Astrocyte (in vitro differentiated cells and primary cell): Measurements from ENCODE around the gene PTPN6. TPM values are rescaled to one million over a fixed set of nuclear protein-coding genes. Genes with fewer than 3 reads are reported as not detected.
A peak's percentile ranks its signal among the peaks of the same experiment; 100 is the strongest.

Experiments used
- DNase-seq: peaks from one replicate; pipeline ENCODE4 v3.0.0-alpha.2; 2010; ENCODE audit warnings: low read depth
- FAIRE-seq: peaks from 2 replicates; lab custom pipeline; 2011; peaks lifted over from hg19 to GRCh38; lab: Jason Lieb, UNC
- H2AFZ ChIP-seq: 2 replicates; pipeline ENCODE4 v1.6.0; 2012; ENCODE audit warnings: low read depth, low read length, inconsistent platforms
- H3K27ac ChIP-seq: 2 replicates; pipeline ENCODE4 v1.5.1; 2011; ENCODE audit warnings: low read depth, low read length, inconsistent platforms
- H3K27me3 ChIP-seq: 2 replicates; pipeline ENCODE4 v1.6.0; 2011; ENCODE audit warnings: low read length, inconsistent platforms; ENCODE audit not compliant: insufficient read depth
- H3K36me3 ChIP-seq: 2 replicates; pipeline ENCODE4 v1.5.1; 2011; ENCODE audit warnings: low read length, inconsistent platforms; ENCODE audit not compliant: insufficient read depth
- H3K4me1 ChIP-seq: 2 replicates; pipeline ENCODE4 v1.5.1; 2011; ENCODE audit warnings: low read length, inconsistent platforms; ENCODE audit not compliant: insufficient read depth
- H3K4me2 ChIP-seq: 2 replicates; pipeline ENCODE4 v1.6.0; 2012; ENCODE audit warnings: low read length, inconsistent platforms
- H3K4me3 ChIP-seq: 2 replicates; pipeline ENCODE4 v1.5.1; 2011; ENCODE audit warnings: low read depth, mild to moderate bottlenecking, low read length, inconsistent platforms; ENCODE audit not compliant: insufficient read depth
- H3K79me2 ChIP-seq: 2 replicates; pipeline ENCODE4 v1.6.0; 2012; ENCODE audit warnings: mild to moderate bottlenecking, low read length, inconsistent platforms; ENCODE audit not compliant: insufficient read depth
- H3K9ac ChIP-seq: 2 replicates; pipeline ENCODE4 v1.6.0; 2012; ENCODE audit warnings: mild to moderate bottlenecking, low read length, inconsistent platforms
- H3K9me3 ChIP-seq: 2 replicates; pipeline ENCODE4 v1.5.1; 2012; ENCODE audit warnings: low read depth, mild to moderate bottlenecking, low read length, inconsistent platforms; ENCODE audit not compliant: insufficient read depth
- H4K20me1 ChIP-seq: 2 replicates; pipeline ENCODE4 v1.6.0; 2012; ENCODE audit warnings: low read length, inconsistent platforms; ENCODE audit not compliant: insufficient read depth
- H3K27ac Mint-ChIP-seq: one replicate; pipeline ENCODE4 v1.8.0; 2021; ENCODE audit warnings: mild to moderate bottlenecking, mixed read lengths; ENCODE audit not compliant: unreplicated experiment
- H3K27me3 Mint-ChIP-seq: one replicate; pipeline ENCODE4 v1.8.0; 2021; ENCODE audit warnings: low read depth, mixed read lengths; ENCODE audit not compliant: unreplicated experiment
- H3K36me3 Mint-ChIP-seq: one replicate; pipeline ENCODE4 v1.8.0; 2021; ENCODE audit warnings: low read depth, mixed read lengths; ENCODE audit not compliant: unreplicated experiment
- H3K4me1 Mint-ChIP-seq: one replicate; pipeline ENCODE4 v1.8.0; 2021; ENCODE audit warnings: low read depth, mixed read lengths; ENCODE audit not compliant: unreplicated experiment
- H3K4me3 Mint-ChIP-seq: one replicate; pipeline ENCODE4 v1.8.0; 2021; ENCODE audit warnings: mild to moderate bottlenecking, moderate library complexity, mixed read lengths; ENCODE audit not compliant: unreplicated experiment
- H3K9me3 Mint-ChIP-seq: one replicate; pipeline ENCODE4 v1.8.0; 2021; ENCODE audit warnings: mild to moderate bottlenecking, mixed read lengths; ENCODE audit not compliant: unreplicated experiment
- CTCF ChIP-seq: IDR thresholded peaks from 2 replicates; pipeline ENCODE4 v1.5.1; 2011; ENCODE audit warnings: low read depth, mild to moderate bottlenecking, inconsistent platforms, low read length, moderate library complexity; ENCODE audit not compliant: insufficient read depth
- EZH2 ChIP-seq: IDR thresholded peaks from 2 replicates; pipeline ENCODE4 v1.6.1; 2012; ENCODE audit warnings: mild to moderate bottlenecking, low read length, inconsistent platforms; ENCODE audit not compliant: insufficient read depth
- total RNA-seq: library from RNA; stranded (reverse); gene quantifications from 2 replicates; pipeline ENCODE4 v1.2.1, GENCODE V29; 2021

PTPN6 gene
- total RNA-seq, 1 donor from 2014 or later: 8.9 TPM

- Histone ChIP-seq H3K27ac (no peak overlapping the region), H3K9me3 (no peaks in the 10 kb centered on the region), H2AFZ (peak overlapping the region; percentile 56), H4K20me1 (no peaks in the 10 kb centered on the region), H3K4me2 (peak overlapping the region; percentile 42), H3K4me1 (peaks cover 19% of the 10 kb centered on the region), H3K79me2 (no peaks in the 10 kb centered on the region), H3K4me3 (no peak overlapping the region), H3K27me3 (no peaks in the 10 kb centered on the region), H3K9ac (no peak overlapping the region), H3K36me3 (no peaks in the 10 kb centered on the region)
- peaks cover 19% of the 10 kb centered on the region for H3K4me1 Mint-ChIP-seq
- peak overlapping the region; percentile 55 for H3K27ac Mint-ChIP-seq
- no peak for TF ChIP-seq CTCF
- TF ChIP-seq EZH2: no peak
- H3K27me3 Mint-ChIP-seq: peaks cover 4% of the 10 kb centered on the region
- no peak for DNase-seq
- peaks cover 2% of the 10 kb centered on the region for H3K36me3 Mint-ChIP-seq
- H3K4me3 Mint-ChIP-seq: no peak overlapping the region
- FAIRE-seq: no peak
- H3K9me3 Mint-ChIP-seq: no peaks in the 10 kb centered on the region
These were observed 1.8 kb downstream of the PTPN6 start for GRCh38 chr12:6952863-6953441.

- DNase-seq: peak; percentile 20
- H3K27me3 ChIP-seq: no peaks in the 10 kb centered on the region
- peaks cover 19% of the 10 kb centered on the region for H3K4me1 ChIP-seq
- peaks cover 4% of the 10 kb centered on the region for H3K27me3 Mint-ChIP-seq
- H3K4me3 Mint-ChIP-seq: peak overlapping the region; percentile 29
- H3K4me2 ChIP-seq: peak overlapping the region; percentile 42
- H3K36me3 Mint-ChIP-seq: peaks cover 2% of the 10 kb centered on the region
- no peaks in the 10 kb centered on the region for H4K20me1 ChIP-seq
- H3K9me3 Mint-ChIP-seq: no peaks in the 10 kb centered on the region
- H3K36me3 ChIP-seq: no peaks in the 10 kb centered on the region
- H3K9ac ChIP-seq: peak overlapping the region; percentile 20
- H2AFZ ChIP-seq: peak overlapping the region; percentile 63
- no peaks in the 10 kb centered on the region for H3K79me2 ChIP-seq
- H3K4me1 Mint-ChIP-seq: peaks cover 22% of the 10 kb centered on the region
- TF ChIP-seq EZH2: no peak
- TF ChIP-seq CTCF: no peak
- no peak for FAIRE-seq
- no peak overlapping the region for H3K4me3 ChIP-seq
- no peak overlapping the region for H3K27ac Mint-ChIP-seq
- H3K27ac ChIP-seq: no peak overlapping the region
- H3K9me3 ChIP-seq: no peaks in the 10 kb centered on the region
These were observed 2.5 kb downstream of the PTPN6 start for GRCh38 chr12:6953442-6954315.
